PFSK-1 (cell line): ENCODE measurements around the gene COL6A2.

Experiments used
- FOXP2 ChIP-seq: optimal IDR thresholded peaks from 2 replicates; pipeline ENCODE3; 2011; ENCODE audit warnings: borderline replicate concordance, control low read depth, inconsistent platforms; ENCODE audit not compliant: insufficient read depth; ENCODE audit errors: extremely low read length, extremely low read depth
- POLR2AphosphoS5 ChIP-seq: IDR thresholded peaks from 2 replicates; pipeline ENCODE4 v1.6.1; 2012; ENCODE audit warnings: low read depth, mild to moderate bottlenecking, control low read depth, low read length, moderate library complexity
- SIN3A ChIP-seq: IDR thresholded peaks from 2 replicates; pipeline ENCODE4 v1.6.1; 2012; ENCODE audit warnings: mild to moderate bottlenecking, low read length, moderate library complexity, borderline replicate concordance; ENCODE audit not compliant: insufficient read depth
- TAF1 ChIP-seq: IDR thresholded peaks from 2 replicates; pipeline ENCODE4 v1.6.1; 2012; ENCODE audit warnings: low read length, control low read depth, borderline replicate concordance; ENCODE audit not compliant: insufficient read depth
- TF ChIP-seq, protein P1 (sequence below), 2 experiments: IDR thresholded peaks; 2 replicates each; pipeline versions ENCODE4 v1.6.1 to v1.8.0; 2011 to 2012; ENCODE audit warnings: low read depth in 2 of 2, low read length in 2 of 2, control low read depth in 1 of 2, inconsistent platforms in 1 of 2, mild to moderate bottlenecking in 1 of 2, moderate library complexity in 1 of 2; ENCODE audit not compliant: insufficient read depth in 1 of 2

COL6A2 gene

DNA sequence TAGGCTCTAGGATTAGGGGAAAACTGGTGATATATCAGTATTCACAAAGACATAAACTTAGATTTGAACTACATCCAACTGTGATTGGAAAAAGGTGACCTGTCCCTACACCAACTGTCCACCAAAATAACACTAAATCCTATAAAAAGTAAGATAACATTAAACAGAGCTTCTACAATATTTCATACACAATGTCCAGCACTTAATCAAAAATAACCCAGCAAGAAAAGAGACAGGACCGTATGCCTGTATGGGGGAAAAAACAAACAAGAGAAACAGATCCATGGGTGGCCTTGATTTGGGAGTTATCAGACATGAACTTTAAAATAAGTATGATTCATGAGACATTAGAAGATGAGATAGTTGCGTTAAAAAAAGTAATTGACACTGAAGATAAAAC, 9.7 kb upstream of the COL6A2 start:
- no peak for TF ChIP-seq SIN3A
- TF ChIP-seq FOXP2, result no peak
- TF ChIP-seq, protein P1, sequence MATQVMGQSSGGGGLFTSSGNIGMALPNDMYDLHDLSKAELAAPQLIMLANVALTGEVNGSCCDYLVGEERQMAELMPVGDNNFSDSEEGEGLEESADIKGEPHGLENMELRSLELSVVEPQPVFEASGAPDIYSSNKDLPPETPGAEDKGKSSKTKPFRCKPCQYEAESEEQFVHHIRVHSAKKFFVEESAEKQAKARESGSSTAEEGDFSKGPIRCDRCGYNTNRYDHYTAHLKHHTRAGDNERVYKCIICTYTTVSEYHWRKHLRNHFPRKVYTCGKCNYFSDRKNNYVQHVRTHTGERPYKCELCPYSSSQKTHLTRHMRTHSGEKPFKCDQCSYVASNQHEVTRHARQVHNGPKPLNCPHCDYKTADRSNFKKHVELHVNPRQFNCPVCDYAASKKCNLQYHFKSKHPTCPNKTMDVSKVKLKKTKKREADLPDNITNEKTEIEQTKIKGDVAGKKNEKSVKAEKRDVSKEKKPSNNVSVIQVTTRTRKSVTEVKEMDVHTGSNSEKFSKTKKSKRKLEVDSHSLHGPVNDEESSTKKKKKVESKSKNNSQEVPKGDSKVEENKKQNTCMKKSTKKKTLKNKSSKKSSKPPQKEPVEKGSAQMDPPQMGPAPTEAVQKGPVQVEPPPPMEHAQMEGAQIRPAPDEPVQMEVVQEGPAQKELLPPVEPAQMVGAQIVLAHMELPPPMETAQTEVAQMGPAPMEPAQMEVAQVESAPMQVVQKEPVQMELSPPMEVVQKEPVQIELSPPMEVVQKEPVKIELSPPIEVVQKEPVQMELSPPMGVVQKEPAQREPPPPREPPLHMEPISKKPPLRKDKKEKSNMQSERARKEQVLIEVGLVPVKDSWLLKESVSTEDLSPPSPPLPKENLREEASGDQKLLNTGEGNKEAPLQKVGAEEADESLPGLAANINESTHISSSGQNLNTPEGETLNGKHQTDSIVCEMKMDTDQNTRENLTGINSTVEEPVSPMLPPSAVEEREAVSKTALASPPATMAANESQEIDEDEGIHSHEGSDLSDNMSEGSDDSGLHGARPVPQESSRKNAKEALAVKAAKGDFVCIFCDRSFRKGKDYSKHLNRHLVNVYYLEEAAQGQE (IDR thresholded peaks at IDR 0.05; ENCODE audit: insufficient read depth in 1 of 2, low read depth in 2 of 2, low read length in 2 of 2), result no peak
- no peak for TF ChIP-seq TAF1
- TF ChIP-seq POLR2AphosphoS5, result no peak

DNA sequence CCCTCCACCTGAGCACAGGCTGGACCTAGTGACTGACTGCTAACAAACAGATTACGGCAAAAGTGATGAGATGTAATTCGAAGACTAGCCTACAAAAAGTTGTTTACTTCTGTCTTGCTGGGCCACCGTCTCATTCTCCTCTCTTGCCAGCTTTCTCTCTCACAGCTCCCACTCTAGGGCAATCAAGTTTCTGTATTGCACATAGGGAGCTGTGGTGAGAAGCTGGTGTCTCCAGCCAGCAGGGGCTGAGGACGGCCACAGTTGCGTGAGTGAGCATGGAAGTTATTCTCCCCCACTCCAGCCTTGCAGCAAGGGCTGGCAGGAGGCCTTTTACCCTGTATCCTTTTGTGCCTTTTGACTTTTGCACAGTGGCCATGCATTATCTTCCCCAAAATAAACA, 8.6 kb upstream of the COL6A2 start:
- TF ChIP-seq TAF1, result no peak
- TF ChIP-seq, protein P1 (IDR thresholded peaks at IDR 0.05; ENCODE audit: insufficient read depth in 1 of 2, low read depth in 2 of 2, low read length in 2 of 2), result no peak
- no peak for TF ChIP-seq FOXP2
- TF ChIP-seq SIN3A, result no peak
- TF ChIP-seq POLR2AphosphoS5, result no peak

DNA sequence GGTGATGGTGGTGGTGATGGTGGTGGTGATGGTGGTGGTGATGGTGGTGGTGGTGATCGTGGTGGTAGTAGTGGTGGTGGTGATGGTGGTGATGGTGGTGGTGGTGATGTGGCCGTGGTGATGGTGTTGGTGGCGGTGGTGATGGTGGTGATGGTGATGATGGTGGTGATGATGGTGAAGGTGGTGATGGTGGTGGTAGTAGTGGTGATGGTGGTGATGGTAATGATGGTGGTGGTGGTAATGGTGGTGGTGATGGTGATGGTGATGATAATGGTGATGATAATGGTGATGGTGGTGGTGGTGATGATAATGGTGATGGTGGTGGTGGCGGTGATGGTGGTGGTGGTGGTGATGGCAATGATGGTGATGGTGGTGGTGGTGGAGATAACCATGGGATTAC, 6.8 kb upstream of the COL6A2 start:
- no peak for TF ChIP-seq SIN3A
- TF ChIP-seq, protein P1 (IDR thresholded peaks at IDR 0.05; ENCODE audit: insufficient read depth in 1 of 2, low read depth in 2 of 2, low read length in 2 of 2), result no peak
- TF ChIP-seq FOXP2, result no peak
- TF ChIP-seq TAF1, result no peak
- no peak for TF ChIP-seq POLR2AphosphoS5

DNA sequence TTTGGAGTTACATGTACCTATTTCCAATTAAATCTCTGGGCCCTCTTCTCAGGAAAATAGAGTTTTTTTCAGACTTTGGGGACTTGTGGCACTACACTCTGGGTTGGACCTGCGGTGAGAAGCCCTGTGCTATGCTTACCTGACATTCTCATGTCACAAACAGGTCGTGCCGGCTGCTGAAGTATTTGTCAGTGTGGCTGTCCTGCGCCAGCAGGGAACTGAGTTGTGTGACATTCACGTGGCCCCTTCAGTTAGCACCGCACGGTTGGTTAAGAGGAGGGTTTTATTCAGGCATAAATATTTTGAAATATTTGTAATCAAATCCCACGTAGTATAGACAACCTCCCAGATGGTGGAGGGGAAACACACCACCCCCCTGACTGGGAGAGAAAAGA, 6.3 kb upstream of the COL6A2 start:
- TF ChIP-seq, protein P1 (IDR thresholded peaks at IDR 0.05; ENCODE audit: insufficient read depth in 1 of 2, low read depth in 2 of 2, low read length in 2 of 2), result no peak
- TF ChIP-seq POLR2AphosphoS5 (no peak), SIN3A (no peak), FOXP2 (no peak), TAF1 (no peak)
